ENCODE measurements around the gene RIMBP2.

Gene RIMBP2

GRCh38 chr12:130427381-130427887, 288.7 kb downstream of the RIMBP2 start:
- TF ChIP-seq SIN3A (IDR thresholded peaks at IDR 0.05; ENCODE audit: borderline replicate concordance, insufficient read depth, low read length) (no peak), FOXP2 (optimal IDR thresholded peaks at IDR 0.05; ENCODE audit: borderline replicate concordance, extremely low read depth, extremely low read length, insufficient read depth) (no peak), REST (IDR thresholded peaks at IDR 0.05; ENCODE audit: insufficient read depth in 1 of 2, low read depth in 2 of 2, low read length in 2 of 2) (no peak), TAF1 (IDR thresholded peaks at IDR 0.05; ENCODE audit: borderline replicate concordance, insufficient read depth, low read length) (no peak), POLR2AphosphoS5 (IDR thresholded peaks at IDR 0.05; ENCODE audit: low read depth, low read length) (no peak)

- TF ChIP-seq SIN3A (IDR thresholded peaks at IDR 0.05; ENCODE audit: borderline replicate concordance, insufficient read depth, low read length), result no peak
- TF ChIP-seq FOXP2 (optimal IDR thresholded peaks at IDR 0.05; ENCODE audit: borderline replicate concordance, extremely low read depth, extremely low read length, insufficient read depth), result no peak
- no peak for TF ChIP-seq REST (IDR thresholded peaks at IDR 0.05; ENCODE audit: insufficient read depth in 1 of 2, low read depth in 2 of 2, low read length in 2 of 2)
- no peak for TF ChIP-seq TAF1 (IDR thresholded peaks at IDR 0.05; ENCODE audit: borderline replicate concordance, insufficient read depth, low read length)
Measured at GRCh38 chr12:130425698-130426245, 290.3 kb downstream of the RIMBP2 start.

GRCh38 chr12:130424858-130425697, 291.0 kb downstream of the RIMBP2 start:
- TF ChIP-seq FOXP2 (optimal IDR thresholded peaks at IDR 0.05; ENCODE audit: borderline replicate concordance, extremely low read depth, extremely low read length, insufficient read depth) (no peak), REST (IDR thresholded peaks at IDR 0.05; ENCODE audit: insufficient read depth in 1 of 2, low read depth in 2 of 2, low read length in 2 of 2) (no peak), SIN3A (IDR thresholded peaks at IDR 0.05; ENCODE audit: borderline replicate concordance, insufficient read depth, low read length) (no peak), POLR2AphosphoS5 (IDR thresholded peaks at IDR 0.05; ENCODE audit: low read depth, low read length) (no peak), TAF1 (IDR thresholded peaks at IDR 0.05; ENCODE audit: borderline replicate concordance, insufficient read depth, low read length) (no peak)

- TF ChIP-seq POLR2AphosphoS5 (IDR thresholded peaks at IDR 0.05; ENCODE audit: low read depth, low read length) (no peak), TAF1 (IDR thresholded peaks at IDR 0.05; ENCODE audit: borderline replicate concordance, insufficient read depth, low read length) (no peak), REST (IDR thresholded peaks at IDR 0.05; ENCODE audit: insufficient read depth in 1 of 2, low read depth in 2 of 2, low read length in 2 of 2) (no peak), SIN3A (IDR thresholded peaks at IDR 0.05; ENCODE audit: borderline replicate concordance, insufficient read depth, low read length) (no peak), FOXP2 (optimal IDR thresholded peaks at IDR 0.05; ENCODE audit: borderline replicate concordance, extremely low read depth, extremely low read length, insufficient read depth) (no peak)
Measured at GRCh38 chr12:130423991-130424857, 291.9 kb downstream of the RIMBP2 start.

Data from PFSK-1 (cell line).